ENCODE measurements around the gene CD28.

Gene CD28

DNA sequence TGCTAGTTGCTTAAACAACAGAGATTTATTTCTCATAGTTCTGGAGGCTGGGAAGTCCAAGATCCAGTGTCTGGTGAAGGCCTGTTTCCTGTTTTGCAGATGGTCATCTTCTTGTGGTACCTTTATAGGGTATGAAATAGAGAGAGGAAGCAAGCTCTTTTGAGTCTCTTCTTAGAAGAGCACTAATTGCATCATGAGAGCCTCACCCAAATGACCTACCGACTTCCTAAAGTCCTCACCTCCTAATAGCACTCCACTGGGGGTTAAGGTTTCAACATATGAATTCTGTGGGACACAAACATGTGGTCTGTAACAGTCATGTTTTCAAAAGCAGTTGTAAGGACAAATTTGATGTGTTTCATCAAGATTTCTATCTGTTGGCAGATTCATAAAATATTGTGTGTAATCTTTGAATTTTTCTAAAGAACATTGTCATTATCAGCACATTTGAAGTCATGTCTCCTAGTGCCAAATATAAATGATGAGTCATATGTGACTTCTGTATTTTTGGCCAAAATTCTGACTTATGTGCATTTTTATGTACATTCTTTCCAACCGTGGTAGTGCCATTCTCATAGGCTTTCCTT, 45.3 kb downstream of the CD28 start:
- no peak overlapping the region for H2AFZ ChIP-seq (ENCODE audit: low read depth, low read length)
- no peak for ATAC-seq (ENCODE audit: insufficient read depth, low read depth)
- no peaks in the 10 kb centered on the region for H3K79me2 ChIP-seq (ENCODE audit: insufficient read depth, low read length)

DNA sequence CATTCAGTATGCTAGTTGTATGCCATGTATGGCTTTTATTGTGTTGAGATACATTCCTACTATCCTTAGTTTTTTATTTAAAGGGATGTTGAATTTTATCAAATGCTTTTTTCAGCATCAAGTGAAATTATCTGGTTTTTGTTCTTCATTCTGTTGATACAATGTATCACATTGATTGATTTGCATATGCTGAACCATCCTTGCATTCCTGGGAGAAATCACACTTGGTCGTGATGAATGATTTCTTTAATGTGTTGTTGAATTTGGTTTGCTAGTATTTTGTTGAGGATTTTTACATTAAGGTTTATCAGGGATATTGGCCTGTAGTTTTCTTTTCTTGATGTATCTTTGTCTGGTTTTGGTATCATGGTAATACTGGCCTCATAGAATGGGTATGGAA, 49.7 kb downstream of the CD28 start:
- TF ChIP-seq EZH2 (IDR thresholded peaks at IDR 0.05; ENCODE audit: borderline replicate concordance, low read depth, low read length, severe bottlenecking) = no peak
- TF ChIP-seq, protein P1, sequence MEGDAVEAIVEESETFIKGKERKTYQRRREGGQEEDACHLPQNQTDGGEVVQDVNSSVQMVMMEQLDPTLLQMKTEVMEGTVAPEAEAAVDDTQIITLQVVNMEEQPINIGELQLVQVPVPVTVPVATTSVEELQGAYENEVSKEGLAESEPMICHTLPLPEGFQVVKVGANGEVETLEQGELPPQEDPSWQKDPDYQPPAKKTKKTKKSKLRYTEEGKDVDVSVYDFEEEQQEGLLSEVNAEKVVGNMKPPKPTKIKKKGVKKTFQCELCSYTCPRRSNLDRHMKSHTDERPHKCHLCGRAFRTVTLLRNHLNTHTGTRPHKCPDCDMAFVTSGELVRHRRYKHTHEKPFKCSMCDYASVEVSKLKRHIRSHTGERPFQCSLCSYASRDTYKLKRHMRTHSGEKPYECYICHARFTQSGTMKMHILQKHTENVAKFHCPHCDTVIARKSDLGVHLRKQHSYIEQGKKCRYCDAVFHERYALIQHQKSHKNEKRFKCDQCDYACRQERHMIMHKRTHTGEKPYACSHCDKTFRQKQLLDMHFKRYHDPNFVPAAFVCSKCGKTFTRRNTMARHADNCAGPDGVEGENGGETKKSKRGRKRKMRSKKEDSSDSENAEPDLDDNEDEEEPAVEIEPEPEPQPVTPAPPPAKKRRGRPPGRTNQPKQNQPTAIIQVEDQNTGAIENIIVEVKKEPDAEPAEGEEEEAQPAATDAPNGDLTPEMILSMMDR (IDR thresholded peaks at IDR 0.05; ENCODE audit: borderline replicate concordance, extremely low read depth, low read length, poor library complexity, severe bottlenecking) = no peak
- no peak overlapping the region for H3K4me2 ChIP-seq (ENCODE audit: insufficient read depth, low read length)
- no peaks in the 10 kb centered on the region for H3K36me3 ChIP-seq (ENCODE audit: insufficient read depth, low read length)
- H3K27ac ChIP-seq (ENCODE audit: low read length) = no peak overlapping the region
- no peaks in the 10 kb centered on the region for H3K79me2 ChIP-seq (ENCODE audit: insufficient read depth, low read length)
- no peak for ATAC-seq (ENCODE audit: insufficient read depth, low read depth)
- no peaks in the 10 kb centered on the region for H4K20me1 ChIP-seq (ENCODE audit: insufficient read depth, low read length)
- H3K4me3 ChIP-seq (ENCODE audit: low read depth in 1 of 2, low read length in 2 of 2) = no peak overlapping the region
- H2AFZ ChIP-seq (ENCODE audit: low read depth, low read length) = no peak overlapping the region
- H3K9me3 ChIP-seq (ENCODE audit: insufficient read depth, low read length, severe bottlenecking) = peaks cover 7% of the 10 kb centered on the region
- no peak for DNase-seq
- no peaks in the 10 kb centered on the region for H3K4me1 ChIP-seq (ENCODE audit: insufficient read depth, low read length)
- H3K9ac ChIP-seq (ENCODE audit: low read depth, low read length) = no peak overlapping the region
- no peaks in the 10 kb centered on the region for H3K27me3 ChIP-seq (ENCODE audit: insufficient read depth, low read length, poor library complexity)

More for the DNA sequence above, 45.3 kb downstream of the CD28 start:
- TF ChIP-seq, protein P1 (IDR thresholded peaks at IDR 0.05; ENCODE audit: borderline replicate concordance, extremely low read depth, low read length, poor library complexity, severe bottlenecking) = no peak
- TF ChIP-seq EZH2 (IDR thresholded peaks at IDR 0.05; ENCODE audit: borderline replicate concordance, low read depth, low read length, severe bottlenecking) = no peak
- no peak overlapping the region for H3K4me3 ChIP-seq (ENCODE audit: low read depth in 1 of 2, low read length in 2 of 2)
- H4K20me1 ChIP-seq (ENCODE audit: insufficient read depth, low read length) = no peaks in the 10 kb centered on the region
- no peak overlapping the region for H3K27ac ChIP-seq (ENCODE audit: low read length)
- H3K4me1 ChIP-seq (ENCODE audit: insufficient read depth, low read length) = no peaks in the 10 kb centered on the region
- no peak overlapping the region for H3K9ac ChIP-seq (ENCODE audit: low read depth, low read length)
- no peak overlapping the region for H3K4me2 ChIP-seq (ENCODE audit: insufficient read depth, low read length)
- peaks cover 7% of the 10 kb centered on the region for H3K9me3 ChIP-seq (ENCODE audit: insufficient read depth, low read length, severe bottlenecking)
- no peaks in the 10 kb centered on the region for H3K27me3 ChIP-seq (ENCODE audit: insufficient read depth, low read length, poor library complexity)
- no peaks in the 10 kb centered on the region for H3K36me3 ChIP-seq (ENCODE audit: insufficient read depth, low read length)
- DNase-seq = no peak

DNA sequence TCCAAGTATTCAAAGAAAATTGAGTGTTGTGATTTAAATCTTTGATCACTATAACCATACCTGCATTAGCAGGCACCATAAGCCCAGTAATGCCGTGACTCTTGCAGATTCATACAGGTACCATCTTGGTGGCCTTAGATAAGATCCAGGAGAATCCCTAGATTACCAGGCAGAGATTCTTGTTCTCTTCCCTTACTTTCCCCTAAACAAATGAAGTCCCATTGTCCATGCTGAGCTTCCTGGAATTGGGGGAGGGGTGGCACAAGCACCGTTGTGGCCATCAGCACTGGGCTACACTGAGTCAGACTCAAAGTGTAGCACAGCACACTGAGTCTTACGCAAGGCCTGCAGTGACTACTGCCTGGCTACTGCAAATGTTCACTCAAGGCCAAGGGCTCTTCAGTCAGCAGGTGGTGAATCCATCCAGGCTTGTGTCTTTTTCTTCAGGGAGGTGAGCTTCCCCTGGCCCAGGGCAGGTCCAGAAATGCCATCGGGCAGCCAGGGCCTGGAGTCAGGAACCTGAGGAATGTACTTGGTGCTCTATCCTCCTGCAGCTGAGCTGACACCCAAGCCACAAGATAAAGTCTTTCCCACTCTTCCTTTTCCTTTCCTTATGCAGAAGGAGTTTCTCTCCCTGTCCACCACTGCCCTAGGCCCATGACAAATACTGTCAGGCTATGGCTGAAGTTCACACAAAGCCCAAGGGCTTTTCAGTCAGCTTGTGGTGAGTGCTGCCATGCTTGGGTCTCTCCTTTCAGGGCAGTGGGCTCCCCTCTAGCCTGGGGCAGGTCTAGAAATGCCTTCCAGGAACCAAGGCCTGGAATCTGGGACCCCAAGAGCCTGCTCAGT, 52.6 kb downstream of the CD28 start:
- TF ChIP-seq EZH2 (IDR thresholded peaks at IDR 0.05; ENCODE audit: borderline replicate concordance, low read depth, low read length, severe bottlenecking) = no peak
- TF ChIP-seq, protein P1 (IDR thresholded peaks at IDR 0.05; ENCODE audit: borderline replicate concordance, extremely low read depth, low read length, poor library complexity, severe bottlenecking) = no peak
- no peak overlapping the region for H3K4me3 ChIP-seq (ENCODE audit: low read depth in 1 of 2, low read length in 2 of 2)
- no peaks in the 10 kb centered on the region for H4K20me1 ChIP-seq (ENCODE audit: insufficient read depth, low read length)
- no peak overlapping the region for H2AFZ ChIP-seq (ENCODE audit: low read depth, low read length)
- no peaks in the 10 kb centered on the region for H3K4me1 ChIP-seq (ENCODE audit: insufficient read depth, low read length)
- H3K36me3 ChIP-seq (ENCODE audit: insufficient read depth, low read length) = no peaks in the 10 kb centered on the region
- H3K27me3 ChIP-seq (ENCODE audit: insufficient read depth, low read length, poor library complexity) = no peaks in the 10 kb centered on the region
- no peaks in the 10 kb centered on the region for H3K79me2 ChIP-seq (ENCODE audit: insufficient read depth, low read length)
- H3K9ac ChIP-seq (ENCODE audit: low read depth, low read length) = no peak overlapping the region
- no peak overlapping the region for H3K4me2 ChIP-seq (ENCODE audit: insufficient read depth, low read length)
- peaks cover 7% of the 10 kb centered on the region for H3K9me3 ChIP-seq (ENCODE audit: insufficient read depth, low read length, severe bottlenecking)
- ATAC-seq (ENCODE audit: insufficient read depth, low read depth) = no peak
- no peak for DNase-seq
- H3K27ac ChIP-seq (ENCODE audit: low read length) = peak overlapping the region; percentile 23

Data from DND-41 (cell line).